Stimulated activated naive CD8-positive, alpha-beta T cell treated with anti-CD3 and anti-CD28 coated beads, Interleukin-15, Interleukin-2, amounts not matched to agents 100 U/mL and 50 U/mL, for 24 hours (primary cell): ENCODE results near the gene RPL7L1.
"Not testable (repeated sequence)": the region's sequence is repeated elsewhere in the genome, so short reads cannot be mapped to it uniquely, and the experiment has no call there.

ENCODE experiments used
- ATAC-seq: fragments of 150-1000 bp; cut with Tn5 transposase; one replicate; pipeline ENCODE4 v1.10.0; 2021
- DNase-seq: peaks from one replicate; pipeline ENCODE4 v3.0.0; 2021

RPL7L1 gene

DNA sequence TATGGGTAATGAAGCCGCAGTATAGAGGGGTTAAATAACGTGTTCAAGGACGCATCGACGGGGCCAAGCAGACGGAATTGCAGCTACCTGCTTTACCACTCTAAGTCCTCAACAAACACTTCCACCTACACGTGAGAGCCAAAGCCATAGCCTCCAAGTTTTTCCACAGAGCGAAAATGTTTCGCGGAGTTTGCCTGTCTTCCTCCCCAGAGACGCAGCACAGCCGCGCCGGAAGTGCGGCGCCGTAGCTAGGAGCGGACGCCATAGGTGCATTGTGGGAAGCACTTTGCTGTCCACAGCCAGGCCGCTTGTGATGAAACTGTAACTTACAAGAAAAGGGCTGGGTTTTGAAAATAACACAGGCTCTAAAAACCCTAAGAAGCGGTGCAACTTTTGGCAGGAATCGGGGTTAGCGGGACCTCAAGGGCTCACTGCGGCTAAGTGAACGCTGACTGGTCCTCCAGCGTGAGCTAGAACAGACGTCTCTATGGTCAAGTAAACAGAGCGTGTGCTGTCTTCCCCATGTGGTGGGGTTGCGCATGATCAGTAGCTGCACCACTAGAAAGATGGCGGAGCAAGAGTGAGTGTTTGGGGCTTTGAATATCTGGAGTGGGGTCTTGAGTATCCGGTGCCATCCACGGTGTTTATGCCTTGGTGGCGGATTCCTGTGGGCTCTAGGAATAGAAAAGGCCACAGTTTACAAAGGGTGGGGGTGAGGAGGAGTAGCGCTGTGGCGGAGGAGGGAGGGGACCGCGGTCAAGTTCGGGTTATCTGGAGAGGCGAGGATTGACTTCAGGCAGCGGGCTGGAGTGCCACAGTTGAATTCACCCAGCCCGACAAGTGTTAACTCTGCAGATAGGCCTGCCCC, at the start of gene RPL7L1:
Gene RPL7L1 (plus strand): TSS at position 245 of the 868 bp plus-strand sequence. CDS start 295 bp downstream, at position 540.
- DNase-seq (peak; percentile 81), ATAC-seq (peak; percentile 94)

DNA sequence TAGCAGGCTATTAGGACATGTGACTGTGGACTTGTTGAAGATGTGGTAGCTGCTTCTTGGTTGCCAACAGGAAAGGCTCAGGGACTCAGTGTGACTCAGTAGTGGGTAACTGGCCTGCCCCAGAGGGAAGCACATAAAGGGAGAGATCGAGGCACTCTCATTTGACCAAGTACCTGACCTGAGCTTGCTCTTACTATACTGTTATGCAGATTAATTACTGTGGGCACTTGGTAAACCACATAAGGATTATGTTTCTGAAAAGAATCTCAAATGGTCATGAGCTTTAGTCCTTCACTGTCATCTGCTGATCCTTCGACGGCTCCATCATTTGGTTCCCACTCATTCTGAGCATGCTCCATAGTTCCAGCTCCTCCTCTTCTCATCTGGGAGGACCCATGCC, 48.2 kb upstream of the RPL7L1 start:
- no peak for ATAC-seq
- DNase-seq: no peak

DNA sequence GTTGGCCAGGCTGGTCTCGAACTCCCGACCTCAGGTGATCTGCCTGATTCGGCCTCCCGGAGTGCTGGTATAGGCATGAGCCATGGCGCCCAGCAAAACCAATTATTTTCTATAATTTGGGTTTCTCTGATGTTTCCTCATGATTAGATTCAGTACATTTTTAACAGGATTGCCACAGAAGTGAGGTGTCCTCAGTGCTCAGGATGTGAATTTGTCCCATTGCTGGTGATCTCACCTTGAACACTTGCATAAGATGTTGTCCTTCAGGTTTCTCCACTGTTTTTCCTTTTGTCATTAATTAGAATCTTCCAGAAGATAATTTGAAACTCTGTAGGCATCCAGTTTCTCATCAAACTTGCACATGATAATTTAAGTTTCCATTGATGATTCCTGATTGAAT, 45.4 kb upstream of the RPL7L1 start:
- ATAC-seq (no peak), DNase-seq (no peak)

DNA sequence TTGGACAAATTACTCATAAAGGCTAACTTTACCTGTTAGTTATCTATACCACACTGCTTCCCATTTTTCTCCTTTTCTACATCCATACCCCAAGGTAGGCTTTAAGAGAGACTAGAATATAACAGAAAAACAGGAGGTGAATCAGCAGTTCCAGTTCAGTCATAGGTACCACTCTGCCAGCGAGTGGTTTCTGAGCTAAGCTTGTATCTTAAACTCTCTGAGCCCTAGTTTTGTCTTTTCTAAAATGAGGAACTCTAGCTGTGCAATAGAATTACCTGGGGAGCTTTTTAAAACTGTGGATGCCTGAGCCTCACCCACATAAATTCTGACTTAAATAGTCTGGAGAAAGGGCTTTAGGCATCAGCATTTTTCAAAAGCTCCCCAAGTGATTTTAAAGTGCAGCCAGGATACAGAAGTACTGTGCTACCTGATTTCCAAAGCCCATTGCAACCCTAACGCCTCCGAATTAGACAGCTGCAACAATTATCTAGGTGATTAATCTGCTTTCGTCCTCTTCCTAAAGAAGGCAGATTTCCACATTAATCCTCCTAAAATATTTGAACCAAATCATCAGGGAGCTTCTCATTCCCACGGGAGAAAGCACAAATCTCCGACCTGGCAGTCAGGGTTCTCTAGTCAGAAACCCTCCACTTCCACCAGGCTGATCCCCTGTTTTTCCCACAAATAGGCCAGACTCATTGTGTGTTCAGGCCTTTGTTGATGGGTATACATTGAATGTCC, 37.4 kb upstream of the RPL7L1 start:
- DNase-seq: no peak
- ATAC-seq: no peak

DNA sequence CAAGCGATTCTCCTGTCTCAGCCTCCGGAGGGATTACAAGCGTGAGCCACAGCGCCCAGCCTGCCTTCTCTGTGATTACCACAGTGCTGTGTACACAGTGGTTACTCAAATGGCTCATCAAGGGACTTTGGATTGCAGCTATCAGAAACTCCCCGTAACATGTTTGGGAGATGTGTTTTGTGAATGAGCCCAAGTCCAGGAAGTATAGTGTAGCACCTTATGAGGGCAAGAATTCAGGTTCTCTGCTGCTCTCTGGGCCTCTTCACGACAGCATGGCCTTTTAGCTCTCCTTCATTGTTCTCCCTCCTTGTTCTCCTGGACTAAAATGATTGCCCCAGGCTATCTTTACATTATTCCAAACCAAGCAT, 34.1 kb upstream of the RPL7L1 start:
- no peak for DNase-seq
- no peak for ATAC-seq

DNA sequence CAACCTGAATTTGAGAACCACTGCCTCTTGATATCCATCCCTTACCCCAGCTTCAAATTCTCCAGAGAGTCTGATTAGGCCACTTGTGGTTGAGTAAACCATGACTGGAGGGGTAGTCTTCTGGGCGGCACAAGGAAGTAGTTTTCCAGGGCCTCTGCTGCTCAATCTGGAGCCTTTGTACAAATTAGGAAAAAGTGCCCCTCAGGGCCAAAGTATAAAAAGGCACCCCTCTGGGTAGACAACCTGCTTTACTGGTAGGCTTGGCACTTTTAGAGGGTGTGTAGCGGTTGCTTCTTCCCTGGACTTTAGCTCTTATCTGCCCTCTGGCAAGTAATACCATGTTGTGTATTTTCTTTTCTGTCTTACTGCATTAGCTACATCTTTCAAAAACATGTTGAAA, 32.9 kb upstream of the RPL7L1 start:
- DNase-seq (no peak), ATAC-seq (no peak)

DNA sequence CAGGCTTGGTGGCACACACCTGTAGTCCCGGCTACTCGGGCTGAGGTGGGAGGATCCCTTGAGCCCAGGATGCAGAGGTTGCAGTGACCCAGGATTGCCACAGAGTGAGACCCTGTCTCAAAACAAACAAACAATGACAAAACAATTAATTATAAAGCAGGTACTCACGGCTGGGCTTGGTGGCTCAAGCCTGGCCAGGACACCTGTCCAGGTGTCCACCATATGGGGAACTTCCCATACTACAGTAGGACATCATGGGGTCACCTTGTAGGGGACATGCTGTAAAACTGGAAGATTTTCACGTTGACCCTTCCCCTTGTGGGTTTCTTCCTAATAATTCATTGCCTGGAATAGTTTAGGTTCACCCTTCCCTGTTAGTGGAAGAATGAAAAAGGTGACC, 30.7 kb upstream of the RPL7L1 start:
- no peak for ATAC-seq
- DNase-seq: no peak

DNA sequence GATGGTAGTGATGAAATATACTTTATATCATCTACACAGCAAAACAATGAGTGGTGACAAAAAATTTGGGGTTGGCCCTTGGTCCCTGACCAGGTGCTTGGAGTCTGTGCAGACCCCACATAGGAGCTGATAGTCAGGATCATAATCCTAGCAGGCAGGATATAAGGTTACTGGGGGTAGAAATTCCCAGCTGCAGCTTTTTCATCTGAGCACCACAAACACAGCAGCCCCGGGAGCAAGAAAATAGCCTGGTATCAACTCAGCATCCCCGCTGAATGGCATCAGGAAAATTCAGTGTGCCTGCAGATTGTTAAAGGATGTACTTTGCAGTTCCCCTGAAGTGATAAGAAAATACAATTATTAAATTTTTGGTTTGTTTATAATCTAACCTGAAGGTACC, 27.8 kb upstream of the RPL7L1 start:
- no peak for DNase-seq
- no peak for ATAC-seq

DNA sequence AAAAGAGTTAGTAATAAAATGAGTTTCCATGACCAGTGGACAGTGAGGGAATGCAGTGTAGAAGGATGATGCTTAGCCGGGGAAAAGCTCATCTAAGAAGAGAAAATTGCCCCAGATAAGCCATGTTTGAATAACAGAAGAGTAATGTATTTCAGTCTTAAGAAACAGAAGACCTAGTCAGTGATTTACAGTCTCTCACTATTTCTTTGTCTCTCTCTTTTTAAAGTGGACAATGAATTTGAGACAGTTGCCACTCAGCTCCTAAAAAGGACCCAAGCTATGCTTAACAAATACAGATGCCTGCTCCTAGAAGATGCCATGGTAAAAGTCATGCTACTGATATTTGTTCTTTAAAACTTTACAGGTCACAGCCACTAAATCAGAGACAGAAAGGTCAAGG, 19.4 kb upstream of the RPL7L1 start:
- DNase-seq: no peak
- ATAC-seq: no peak

DNA sequence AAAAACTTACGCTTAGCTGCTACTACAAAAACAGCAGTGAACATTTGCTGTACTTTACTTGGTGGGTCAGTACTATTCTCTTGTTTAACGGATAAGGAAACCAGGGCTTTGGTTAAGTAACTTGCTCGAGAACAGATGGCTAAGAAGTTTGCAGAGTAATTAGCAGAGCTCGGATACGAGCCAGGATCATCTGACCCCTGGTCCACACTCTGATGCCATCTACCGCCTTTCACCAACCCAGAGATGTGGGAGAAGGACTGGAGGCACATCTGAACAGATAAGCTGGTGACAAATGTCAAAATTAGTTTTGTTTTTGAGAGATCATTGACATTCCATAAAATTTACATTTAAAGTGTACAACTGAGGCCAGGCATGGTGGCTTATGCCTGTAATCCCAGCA, 18.9 kb upstream of the RPL7L1 start:
- ATAC-seq (no peak), DNase-seq (no peak)

DNA sequence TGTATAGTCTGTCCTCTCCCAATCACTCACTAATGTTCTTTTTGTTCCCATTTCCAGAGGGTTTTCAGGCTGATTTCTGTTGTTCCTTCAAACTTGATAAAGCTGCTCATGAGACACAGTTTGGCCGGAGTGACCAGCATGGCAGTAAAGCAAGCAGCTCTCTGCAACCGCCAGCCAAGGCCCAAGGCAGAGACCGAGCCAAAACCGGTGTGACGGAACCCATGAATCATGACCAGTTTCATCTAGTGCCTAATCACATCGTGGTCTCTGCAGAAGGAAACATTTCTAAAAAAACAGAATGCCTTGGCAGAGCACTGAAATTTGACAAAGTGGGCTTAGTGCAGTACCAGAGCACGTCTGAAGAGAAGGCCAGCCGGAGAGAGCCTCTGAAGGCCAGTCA, 14.8 kb upstream of the RPL7L1 start:
- no peak for ATAC-seq
- DNase-seq: no peak

DNA sequence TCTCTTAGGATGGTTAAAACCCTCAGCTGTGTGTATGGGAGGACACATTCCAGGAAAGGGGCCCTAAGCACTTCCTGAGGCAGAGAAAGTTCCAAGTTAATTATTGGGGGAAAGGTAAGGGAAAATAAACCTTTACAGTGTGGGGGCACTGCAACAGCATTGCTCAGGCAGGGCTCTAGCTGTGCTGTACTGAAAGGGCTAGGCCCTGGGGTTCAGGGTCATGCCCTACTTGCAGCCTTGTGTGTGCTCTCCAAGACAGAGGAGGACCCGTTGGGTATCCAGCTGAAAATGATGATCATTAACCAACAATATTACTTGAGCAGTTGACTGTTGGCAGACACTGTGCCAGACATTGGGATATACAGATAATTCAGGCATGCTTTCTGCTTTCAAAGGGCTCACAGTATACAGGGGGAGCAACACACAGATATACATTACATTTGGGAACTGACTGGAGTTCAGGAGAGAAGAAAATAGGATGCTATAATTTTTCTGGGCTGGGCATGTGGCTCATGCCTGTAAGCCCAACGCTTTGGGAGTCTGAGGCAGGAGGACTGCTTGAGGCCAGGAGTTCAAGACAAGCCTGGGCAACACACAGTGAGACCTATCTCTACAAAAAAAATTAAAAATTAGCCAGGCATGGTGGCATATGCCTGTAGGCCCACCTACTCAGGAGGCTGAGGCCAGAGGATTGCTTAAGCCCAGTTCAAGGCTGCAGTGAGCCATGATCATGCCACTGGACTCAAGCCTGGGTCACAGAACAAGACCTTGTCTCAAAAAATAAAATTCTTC, 9.1 kb upstream of the RPL7L1 start:
- ATAC-seq: no peak
- no peak for DNase-seq

DNA sequence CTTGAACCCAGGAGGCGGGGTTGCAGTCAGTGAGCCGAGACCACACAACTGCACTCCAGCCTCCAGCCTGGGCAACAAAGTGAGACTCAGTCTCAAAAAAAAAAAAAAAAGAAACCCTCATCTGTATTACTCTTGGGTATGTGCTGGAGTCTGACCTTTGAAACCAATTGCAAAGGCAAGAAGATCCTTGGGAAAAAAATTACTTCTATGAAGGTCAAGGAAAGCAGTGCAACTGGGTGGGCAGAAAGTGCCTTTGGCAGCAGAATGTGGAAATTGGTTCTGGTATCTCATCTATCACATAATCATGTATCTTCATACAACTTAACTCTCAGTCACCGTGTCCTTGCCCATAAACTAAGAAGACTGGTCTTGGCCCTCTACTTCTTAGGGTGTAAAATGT, 7.7 kb upstream of the RPL7L1 start:
- ATAC-seq: no peak
- no peak for DNase-seq

DNA sequence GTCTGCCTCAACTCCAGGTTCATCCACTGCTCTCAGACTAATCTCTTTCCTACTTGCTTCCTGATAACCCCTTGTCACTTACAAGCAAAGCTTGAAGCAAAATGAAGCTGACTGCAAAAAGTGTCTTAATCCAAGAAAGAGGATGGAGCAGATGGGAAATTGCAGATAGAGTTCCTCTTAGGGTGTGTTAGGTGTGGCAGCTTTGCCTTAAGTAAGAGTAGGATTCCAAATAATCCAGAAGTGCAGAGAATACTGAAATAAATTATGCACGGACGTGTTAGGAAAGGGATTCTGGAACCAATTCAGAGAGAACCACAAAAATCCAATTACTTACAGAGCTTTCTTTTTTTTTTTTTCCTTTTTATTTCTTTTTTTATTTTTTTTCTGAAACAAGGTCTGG, 6.1 kb upstream of the RPL7L1 start:
- ATAC-seq: no peak
- no peak for DNase-seq

DNA sequence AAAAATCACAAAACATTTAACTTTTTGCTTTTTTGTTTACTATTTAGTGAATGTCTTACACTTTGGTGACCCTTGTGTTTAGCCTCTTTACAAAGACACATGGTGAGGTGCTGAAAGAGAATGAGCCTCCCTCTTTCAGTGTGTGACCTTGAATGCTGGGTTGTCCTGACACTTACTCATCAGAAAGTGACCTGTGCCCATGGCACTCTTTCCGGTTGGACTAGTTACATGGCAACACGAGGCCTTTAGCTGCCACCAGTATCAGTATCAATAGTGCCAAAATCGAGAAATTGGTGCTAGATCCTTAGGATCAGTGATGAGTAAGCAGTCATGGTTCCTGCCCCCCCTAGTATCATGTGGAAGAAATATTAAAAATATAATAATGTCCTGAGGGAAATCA, 1.7 kb upstream of the RPL7L1 start:
- ATAC-seq: no peak
- no peak for DNase-seq

DNA sequence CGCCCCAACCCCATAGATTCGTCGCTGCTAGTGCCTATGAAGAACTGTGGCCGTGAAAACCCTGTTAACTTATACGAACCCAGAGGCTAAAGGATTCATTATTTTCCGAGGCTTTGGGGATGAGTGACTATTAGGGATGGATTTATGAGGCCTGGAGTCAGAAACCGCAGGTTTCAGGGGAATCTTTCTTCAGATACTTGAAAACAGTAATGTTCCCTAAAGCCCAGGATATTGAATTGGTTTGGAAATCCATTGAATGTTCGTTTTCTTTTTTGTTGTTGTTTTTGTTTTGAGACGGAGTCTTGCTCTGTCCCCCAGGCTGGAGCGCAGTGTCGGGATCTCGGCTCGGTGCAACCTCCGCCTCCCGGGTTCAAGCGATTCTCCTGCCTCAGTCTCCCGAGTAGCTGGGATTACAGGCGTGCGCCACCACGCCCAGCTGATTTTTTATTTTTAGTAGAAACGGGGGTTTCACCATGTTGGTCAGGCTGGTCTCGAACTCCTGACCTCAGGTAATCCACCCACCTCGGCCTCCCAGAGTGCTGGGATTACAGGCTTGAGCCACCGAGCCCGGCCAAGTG, 913 bp downstream of the RPL7L1 start:
- DNase-seq: not testable (repeated sequence)

DNA sequence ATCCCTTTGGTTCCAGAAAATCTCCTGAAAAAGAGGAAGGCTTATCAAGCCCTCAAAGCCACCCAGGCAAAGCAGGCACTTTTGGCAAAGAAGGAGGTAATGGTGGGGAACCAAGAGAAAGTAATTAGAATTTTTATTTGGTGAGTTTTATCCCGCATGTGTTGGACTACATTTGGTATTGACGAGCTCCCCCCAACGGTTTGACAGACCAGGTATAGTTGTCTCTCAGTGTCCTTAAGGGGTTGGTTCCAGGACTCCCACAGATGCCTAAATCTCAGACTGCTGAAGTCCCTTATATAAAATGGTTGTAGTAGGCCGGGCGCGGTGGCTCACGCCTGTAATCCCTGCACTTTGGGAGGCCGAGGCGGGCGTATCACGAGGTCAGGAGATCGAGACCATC, 1.5 kb downstream of the RPL7L1 start:
- ATAC-seq, DNase-seq: not testable (repeated sequence)

More for the DNA sequence above, 913 bp downstream of the RPL7L1 start:
- not testable (repeated sequence) for ATAC-seq

DNA sequence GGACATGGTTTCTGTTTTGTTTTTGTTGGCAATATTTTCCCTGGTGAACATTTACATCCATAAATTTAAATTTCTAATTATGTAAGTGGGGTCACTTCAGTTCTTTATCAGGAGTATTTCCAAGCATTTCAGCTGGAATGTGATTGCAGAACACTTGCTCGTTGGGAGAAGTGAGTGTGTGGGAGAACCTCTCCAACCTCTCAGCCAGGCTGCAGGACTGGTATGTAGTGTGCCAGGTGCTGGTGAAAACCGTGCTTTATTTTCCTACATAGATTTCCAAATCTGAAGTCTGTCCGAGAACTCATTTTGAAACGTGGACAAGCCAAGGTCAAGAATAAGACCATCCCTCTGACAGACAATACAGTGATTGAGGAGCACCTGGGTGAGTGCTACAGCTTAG, 6.3 kb downstream of the RPL7L1 start:
- DNase-seq (no peak), ATAC-seq (no peak)

DNA sequence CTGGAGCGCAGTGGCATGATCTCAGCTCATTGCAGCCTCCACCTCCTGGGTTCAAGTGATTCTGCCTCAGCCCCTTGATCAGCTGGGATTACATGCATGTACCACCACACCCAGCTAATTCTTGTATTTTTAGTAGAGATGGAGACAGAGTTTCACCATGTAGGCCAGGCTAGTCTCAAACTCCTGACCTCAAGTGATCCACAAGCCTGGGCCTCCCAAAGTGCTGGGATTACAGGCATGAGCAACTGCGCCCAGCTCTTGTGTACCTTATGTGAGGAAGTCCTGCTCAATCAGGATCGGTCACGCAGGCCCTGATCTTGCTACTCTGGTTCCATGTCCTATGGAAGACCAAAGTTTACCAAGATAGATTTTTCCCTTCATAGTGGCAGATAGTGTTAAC, 8.8 kb downstream of the RPL7L1 start:
- ATAC-seq, DNase-seq: not testable (repeated sequence)

DNA sequence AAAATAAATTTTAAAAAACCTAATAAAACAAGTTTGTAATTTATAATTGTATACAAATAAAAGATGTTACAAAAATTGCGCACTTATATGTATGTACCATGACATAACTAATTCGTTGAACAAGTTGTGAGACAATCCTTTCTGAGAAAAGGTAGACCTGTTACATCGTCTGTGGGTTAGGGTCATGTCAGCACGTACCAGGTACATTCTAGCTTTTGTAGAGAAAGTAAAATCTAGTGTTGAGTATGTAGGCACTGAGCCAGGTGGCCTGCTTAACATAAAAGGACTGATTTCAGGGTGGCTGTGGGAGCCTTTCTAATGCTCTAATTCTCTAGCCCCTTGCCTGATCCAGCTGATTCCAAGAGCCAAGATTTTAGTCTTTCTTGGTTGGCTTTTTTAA, 10.4 kb downstream of the RPL7L1 start:
- no peak for ATAC-seq
- DNase-seq: no peak

DNA sequence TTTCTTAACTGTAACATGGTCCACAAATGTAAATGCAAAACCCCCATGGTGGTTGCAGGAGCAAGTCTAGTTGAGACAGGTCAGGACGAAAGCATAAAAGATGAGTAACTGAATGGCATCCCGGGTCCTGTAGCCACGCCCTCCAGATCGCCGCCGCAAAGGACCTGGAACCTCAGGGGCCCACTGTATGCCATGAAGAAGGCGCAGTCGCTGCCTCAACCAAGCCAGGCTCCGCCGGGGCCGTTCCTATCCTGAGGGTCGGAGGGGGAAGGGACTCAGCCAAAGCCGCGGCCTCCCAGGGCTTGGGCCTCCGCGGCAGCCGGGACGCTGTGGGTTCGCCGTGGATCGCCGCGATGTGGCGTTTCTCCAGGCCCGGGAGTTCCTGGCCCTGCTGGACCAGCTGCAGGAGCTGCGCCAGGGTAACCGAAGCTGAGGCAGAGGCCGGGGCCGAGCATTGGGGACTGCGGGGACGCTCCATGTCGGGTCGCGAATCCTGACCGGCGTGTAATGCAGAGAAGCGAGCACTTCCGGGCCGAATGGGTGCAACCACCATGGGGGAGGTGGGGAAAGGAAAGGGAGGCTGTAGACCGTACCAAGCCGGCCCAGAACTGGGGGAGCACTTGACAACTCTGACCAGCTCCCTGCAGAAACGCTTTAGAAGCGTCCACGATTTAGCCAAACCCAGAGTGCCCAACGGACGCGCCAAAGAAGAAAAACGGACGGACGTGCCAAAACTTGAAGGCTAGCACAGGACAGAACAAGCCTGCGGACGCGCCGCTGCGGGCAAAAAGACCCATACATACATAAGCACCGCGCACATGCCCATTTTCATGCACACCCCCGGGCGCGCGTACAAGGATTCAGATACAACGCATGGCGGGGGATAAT, 11.1 kb downstream of the RPL7L1 start:
- ATAC-seq: peak; percentile 90
- DNase-seq: peak; percentile 92
